ENCODE measurements around the gene MMP25. TPM values are rescaled to one million over a fixed set of nuclear protein-coding genes. Genes with fewer than 3 reads are reported as not detected.

MMP25 gene
- total and polyA plus RNA-seq, 9 of the 15 experiments (the other 6 are each of a cell fraction or from before 2014, with no cell fraction given) = 0.03 to 0.04 TPM; not detected in 7

GRCh38 chr16:3088450-3088849 lies 42.1 kb downstream of the MMP25 start:
- H2AFZ ChIP-seq (ENCODE audit: low read depth, low read length) = no peak overlapping the region
- H3K79me2 ChIP-seq (ENCODE audit: control insufficient read depth, insufficient read depth, low read length) = no peaks in the 10 kb centered on the region
- ChIA-PET POLR2A (interaction anchor here (1.0 to 1.1 kb wide), 2 partner anchors 8 to 40 kb away, joined by 3 to 4 read pairs; no protein-coding TSS in a partner anchor), CTCF (ENCODE audit: low intra/inter-chr PET ratio) (no interaction called here)
- H3K36me3 ChIP-seq (ENCODE audit: control insufficient read depth, insufficient read depth, low read length) = no peaks in the 10 kb centered on the region
- H4K20me1 ChIP-seq (replicated peaks; ENCODE audit: control insufficient read depth, insufficient read depth, low read length) = no peaks in the 10 kb centered on the region
- DNase-seq (ENCODE audit: extremely low read depth in 1 of 4, low spot score in 3 of 4) = no peak
- BruUV-seq (replicated peaks) = no TSS peak
- peaks cover 2 to 26% of the 10 kb centered on the region in 2 experiments; a peak in 3 of 5 replicates for H3K27me3 ChIP-seq (ENCODE audit: control insufficient read depth in 2 of 2, insufficient read depth in 2 of 2, low read length in 2 of 2)
- ATAC-seq = no peak
- no peak overlapping the region for H3K27ac ChIP-seq (ENCODE audit: extremely low read depth, low read depth, low read length)
- H3K9ac ChIP-seq (ENCODE audit: insufficient read depth in 1 of 2, low read depth in 2 of 2, low read length in 2 of 2) = no peak overlapping the region
- TF ChIP-seq ZNF445 (CRISPR knock-in tag; IDR thresholded peaks at IDR 0.05; ENCODE audit: low read depth) = no peak
- TF ChIP-seq DEAF1 (CRISPR knock-in tag; IDR thresholded peaks at IDR 0.05) = no peak
- no peak overlapping the region for H3K4me3 ChIP-seq
- in situ Hi-C loops (cut with MboI) (no loop called here), intact Hi-C loops (cut with micrococcal nuclease) (no loop called here)
- FAIRE-seq = no peak
- 28% methylated on average over 7 of the region's 7 CpGs for WGBS (ENCODE audit: insufficient coverage, low coverage, missing lambda C conversion rate)
- no peaks in the 10 kb centered on the region for H3K9me3 ChIP-seq (replicated peaks; ENCODE audit: control insufficient read depth, insufficient read depth, low read depth, low read length)
- no peak overlapping the region for H3K4me2 ChIP-seq (ENCODE audit: insufficient read depth, low read length)
- peaks cover 19 to 61% of the 10 kb centered on the region in 2 experiments for H3K4me1 ChIP-seq (replicated peaks in 1 of 2; ENCODE audit: control insufficient read depth in 2 of 2, insufficient read depth in 2 of 2, low read length in 2 of 2)
- no peaks in the 10 kb centered on the region for H3K9me1 ChIP-seq (ENCODE audit: control insufficient read depth, insufficient read depth, low read length)

Data from K562 (cell line).